Progenitor cell of endocrine pancreas (in vitro differentiated cells): ENCODE results near the gene DDIT3. TPM values are rescaled to one million over a fixed set of nuclear protein-coding genes. Genes with fewer than 3 reads are reported as not detected.

Experiments used
- DNase-seq: peaks from one replicate; pipeline ENCODE4 v3.0.0; 2021; ENCODE audit warnings: low spot score; ENCODE audit not compliant: unreplicated experiment
- H3K27ac Mint-ChIP-seq: 2 replicates; pipeline ENCODE4 v1.8.0; 2021; ENCODE audit warnings: mild to moderate bottlenecking, moderate library complexity, mixed read lengths
- H3K27me3 Mint-ChIP-seq: 2 replicates; pipeline ENCODE4 v1.8.0; 2021; ENCODE audit warnings: mixed read lengths
- H3K36me3 Mint-ChIP-seq: 2 replicates; pipeline ENCODE4 v1.8.0; 2022; ENCODE audit warnings: mixed read lengths; ENCODE audit not compliant: insufficient read depth
- H3K4me1 Mint-ChIP-seq: 2 replicates; pipeline ENCODE4 v1.8.0; 2021; ENCODE audit warnings: low read depth, mixed read lengths
- H3K4me3 Mint-ChIP-seq: 2 replicates; pipeline ENCODE4 v1.8.0; 2021; ENCODE audit warnings: low read depth, mild to moderate bottlenecking, moderate library complexity, mixed read lengths
- H3K9me3 Mint-ChIP-seq: 2 replicates; pipeline ENCODE4 v1.8.0; 2021; ENCODE audit warnings: low read depth, mixed read lengths
- total RNA-seq: library from RNA; stranded (reverse); gene quantifications from 2 replicates; pipeline ENCODE4 v1.2.1, GENCODE V29; 2021
- TF ChIP-seq, protein P1 (sequence below): fragments of 200-600 bp; sonication (generic); IDR thresholded peaks from one replicate; pipeline ENCODE4 v1.5.0; 2021; ENCODE audit warnings: antibody characterized with exemption, mild to moderate bottlenecking; ENCODE audit not compliant: unreplicated experiment

DDIT3 gene
- total RNA-seq, 1 donor from 2014 or later = 15.7 TPM

DNA sequence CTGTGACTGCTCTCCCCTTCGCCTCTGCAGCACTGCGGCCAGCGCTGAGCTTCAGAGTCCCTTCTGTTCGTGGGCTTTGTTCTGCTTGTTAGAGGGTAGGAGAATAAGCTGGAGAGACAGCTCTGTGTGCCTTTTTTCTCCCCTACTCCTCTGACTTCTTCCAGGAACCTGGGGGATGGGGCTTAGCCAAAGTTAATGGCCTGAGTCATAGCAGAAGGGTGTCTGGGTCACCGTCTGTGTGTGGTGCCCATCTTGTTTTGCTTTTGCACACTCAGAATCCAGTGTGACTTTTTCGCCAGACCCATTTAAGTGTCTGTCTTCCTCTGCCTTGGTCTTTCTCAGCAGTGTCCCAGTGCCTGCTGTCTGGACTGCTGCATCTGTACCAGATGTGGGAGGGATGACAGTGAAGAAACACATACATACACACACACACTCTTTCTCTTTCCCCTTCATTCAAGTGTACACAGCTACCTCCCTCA lies 32.6 kb upstream of the DDIT3 start:
- no peak overlapping the region for H3K27ac Mint-ChIP-seq
- H3K4me3 Mint-ChIP-seq = no peak overlapping the region
- TF ChIP-seq, protein P1, sequence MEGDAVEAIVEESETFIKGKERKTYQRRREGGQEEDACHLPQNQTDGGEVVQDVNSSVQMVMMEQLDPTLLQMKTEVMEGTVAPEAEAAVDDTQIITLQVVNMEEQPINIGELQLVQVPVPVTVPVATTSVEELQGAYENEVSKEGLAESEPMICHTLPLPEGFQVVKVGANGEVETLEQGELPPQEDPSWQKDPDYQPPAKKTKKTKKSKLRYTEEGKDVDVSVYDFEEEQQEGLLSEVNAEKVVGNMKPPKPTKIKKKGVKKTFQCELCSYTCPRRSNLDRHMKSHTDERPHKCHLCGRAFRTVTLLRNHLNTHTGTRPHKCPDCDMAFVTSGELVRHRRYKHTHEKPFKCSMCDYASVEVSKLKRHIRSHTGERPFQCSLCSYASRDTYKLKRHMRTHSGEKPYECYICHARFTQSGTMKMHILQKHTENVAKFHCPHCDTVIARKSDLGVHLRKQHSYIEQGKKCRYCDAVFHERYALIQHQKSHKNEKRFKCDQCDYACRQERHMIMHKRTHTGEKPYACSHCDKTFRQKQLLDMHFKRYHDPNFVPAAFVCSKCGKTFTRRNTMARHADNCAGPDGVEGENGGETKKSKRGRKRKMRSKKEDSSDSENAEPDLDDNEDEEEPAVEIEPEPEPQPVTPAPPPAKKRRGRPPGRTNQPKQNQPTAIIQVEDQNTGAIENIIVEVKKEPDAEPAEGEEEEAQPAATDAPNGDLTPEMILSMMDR = no peak
- H3K36me3 Mint-ChIP-seq = no peaks in the 10 kb centered on the region
- no peaks in the 10 kb centered on the region for H3K9me3 Mint-ChIP-seq
- no peak for DNase-seq
- peaks cover 62% of the 10 kb centered on the region for H3K27me3 Mint-ChIP-seq
- H3K4me1 Mint-ChIP-seq = peaks cover 3% of the 10 kb centered on the region

DNA sequence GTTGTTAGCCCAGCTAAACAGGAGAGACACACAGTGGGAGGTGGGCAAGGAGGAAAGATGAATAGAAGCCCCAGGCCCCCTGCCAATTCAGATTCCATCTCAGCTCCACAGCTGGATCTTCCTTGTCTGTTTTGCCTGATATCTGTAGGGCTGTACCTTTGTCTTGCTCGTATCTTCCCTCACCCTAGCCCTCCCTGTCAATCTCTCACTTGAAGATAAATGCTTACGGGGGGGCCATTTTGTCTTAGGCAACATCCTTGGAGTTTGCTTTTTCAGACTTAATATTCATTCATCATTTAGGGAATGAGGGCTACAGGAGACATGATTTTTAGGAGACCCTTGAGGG lies 32.0 kb upstream of the DDIT3 start:
- TF ChIP-seq, protein P1 = no peak
- no peak overlapping the region for H3K27ac Mint-ChIP-seq

DNA sequence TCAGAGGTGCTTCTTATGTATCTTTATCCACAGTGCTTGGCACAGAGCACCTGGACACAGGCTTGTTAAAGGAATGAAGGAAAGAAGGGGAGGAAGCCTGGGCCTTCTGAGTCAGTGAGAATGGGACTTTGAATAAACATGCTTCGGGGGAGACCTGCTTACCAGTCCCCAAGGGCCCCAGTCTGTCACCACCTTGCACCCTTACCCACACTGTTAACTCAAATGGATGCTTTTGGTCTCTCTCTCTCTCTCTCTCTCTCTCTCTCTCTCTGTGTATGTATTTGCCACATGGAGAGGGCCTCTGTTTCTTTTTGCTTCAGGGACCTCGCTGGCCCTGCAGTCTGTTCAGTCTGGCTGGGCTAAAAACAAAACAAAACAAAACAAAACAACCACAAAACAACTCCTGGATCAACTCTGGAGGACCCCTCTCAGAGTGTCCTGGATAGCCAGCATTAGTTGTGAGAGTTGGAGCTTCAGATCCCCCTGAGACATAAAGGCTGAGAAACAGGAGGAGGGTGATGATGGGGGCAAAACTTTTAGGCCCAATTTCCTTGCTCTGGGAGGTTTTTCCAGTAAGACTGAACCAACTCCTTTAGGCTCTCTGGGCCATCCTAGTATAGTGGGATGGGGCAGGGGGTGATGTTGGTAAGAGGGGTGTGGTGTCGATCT lies 31.5 kb upstream of the DDIT3 start:
- H3K9me3 Mint-ChIP-seq = no peaks in the 10 kb centered on the region
- peaks cover 70% of the 10 kb centered on the region for H3K27me3 Mint-ChIP-seq
- H3K36me3 Mint-ChIP-seq = no peaks in the 10 kb centered on the region
- H3K4me1 Mint-ChIP-seq = peaks cover 5% of the 10 kb centered on the region
- no peak for DNase-seq
- H3K27ac Mint-ChIP-seq = no peak overlapping the region
- TF ChIP-seq, protein P1 = no peak
- no peak overlapping the region for H3K4me3 Mint-ChIP-seq

More for the DNA sequence above, 32.0 kb upstream of the DDIT3 start:
- H3K4me1 Mint-ChIP-seq = peaks cover 4% of the 10 kb centered on the region
- peaks cover 68% of the 10 kb centered on the region for H3K27me3 Mint-ChIP-seq
- DNase-seq = no peak
- no peaks in the 10 kb centered on the region for H3K9me3 Mint-ChIP-seq
- no peak overlapping the region for H3K4me3 Mint-ChIP-seq
- H3K36me3 Mint-ChIP-seq = no peaks in the 10 kb centered on the region

DNA sequence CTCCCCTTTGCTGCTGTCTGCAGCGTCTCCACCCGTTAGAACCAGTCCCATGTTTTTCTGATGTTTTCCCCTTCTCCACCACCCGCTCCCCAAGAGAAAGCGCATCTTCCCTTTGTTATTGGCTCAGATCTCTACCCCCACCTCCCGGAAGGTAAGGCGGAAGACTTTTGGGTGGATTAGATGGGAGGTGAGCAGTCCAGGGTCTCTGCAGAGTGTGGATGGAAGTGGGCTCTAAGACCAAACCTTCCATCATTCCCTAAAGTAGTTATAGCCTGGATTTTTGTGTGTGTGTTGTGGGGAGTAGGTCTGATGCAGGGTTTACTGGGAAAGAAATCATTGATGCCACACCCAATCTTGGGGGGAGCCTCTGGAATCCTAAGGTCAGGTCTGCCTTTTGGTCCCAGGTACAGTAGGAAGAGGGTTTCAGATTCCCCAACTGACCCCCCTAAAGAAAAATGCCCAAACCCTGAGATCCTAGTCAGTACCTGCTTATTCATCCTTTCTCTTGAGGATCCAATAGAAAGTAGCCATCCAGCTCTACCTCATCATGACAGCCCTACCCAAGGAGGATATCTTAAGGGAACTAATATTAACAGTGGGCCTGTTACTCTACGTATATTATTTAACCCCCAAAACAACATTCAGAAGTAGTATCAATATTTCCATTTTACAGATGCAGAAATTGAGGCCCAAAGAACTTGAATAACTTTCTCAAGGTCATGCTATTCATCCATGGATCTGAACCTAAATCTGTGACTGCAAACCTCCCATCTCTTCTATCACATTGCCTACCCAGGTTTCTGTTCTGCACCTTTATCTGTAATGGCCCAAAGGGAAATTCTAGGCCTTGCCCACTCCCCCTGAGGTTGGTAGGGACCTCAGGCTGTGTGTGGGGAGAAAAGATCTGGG lies 30.6 kb upstream of the DDIT3 start:
- no peak overlapping the region for H3K27ac Mint-ChIP-seq
- H3K4me3 Mint-ChIP-seq = peak overlapping the region; percentile 66
- TF ChIP-seq, protein P1 = no peak
- no peaks in the 10 kb centered on the region for H3K36me3 Mint-ChIP-seq
- no peak for DNase-seq
- no peaks in the 10 kb centered on the region for H3K9me3 Mint-ChIP-seq
- peaks cover 70% of the 10 kb centered on the region for H3K27me3 Mint-ChIP-seq
- H3K4me1 Mint-ChIP-seq = peaks cover 10% of the 10 kb centered on the region

DNA sequence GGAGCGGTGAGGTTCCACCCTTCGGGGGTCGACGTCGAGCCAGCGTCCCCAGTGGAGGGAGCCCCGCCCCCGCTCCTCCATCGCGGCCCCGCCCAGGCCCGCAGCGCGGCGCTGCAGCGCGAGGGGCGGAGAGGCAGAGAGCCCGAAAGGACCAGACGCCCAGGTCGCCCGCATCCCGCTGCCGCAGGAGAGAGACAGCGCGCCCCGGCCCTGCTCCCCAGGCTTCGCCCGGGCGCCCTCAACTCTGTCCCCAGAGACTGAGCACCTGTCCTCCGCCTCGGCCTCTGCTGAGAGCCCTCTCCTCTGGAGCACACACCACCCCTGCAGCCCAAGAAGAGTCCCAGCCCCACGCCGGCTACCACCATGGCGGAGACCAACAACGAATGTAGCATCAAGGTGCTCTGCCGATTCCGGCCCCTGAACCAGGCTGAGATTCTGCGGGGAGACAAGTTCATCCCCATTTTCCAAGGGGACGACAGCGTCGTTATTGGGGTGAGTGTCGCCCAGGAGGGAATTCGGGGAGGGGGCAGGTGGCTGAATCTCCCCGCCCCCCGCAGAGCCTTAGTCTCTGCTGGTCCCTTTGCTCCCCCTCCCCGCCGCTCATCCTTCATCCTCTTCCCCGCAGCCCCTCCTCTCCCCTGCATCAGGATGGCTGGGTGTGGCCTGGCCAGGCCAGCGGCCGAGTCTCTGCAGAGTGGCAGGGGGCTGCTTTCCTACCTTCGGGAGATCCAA lies 29.8 kb upstream of the DDIT3 start, which contains the start of gene KIF5A:
Gene KIF5A (plus strand): TSS at position 136 of the 732 bp plus-strand sequence. CDS start 228 bp downstream, at position 364.
- Mint-ChIP-seq H3K27me3 (peaks cover 70% of the 10 kb centered on the region), H3K27ac (no peak within 1 kb of the TSS)

More for the DNA sequence above, 29.8 kb upstream of the DDIT3 start, which contains the start of gene KIF5A:
- H3K4me3 Mint-ChIP-seq = peak within 1 kb of the TSS; percentile 66
- H3K9me3 Mint-ChIP-seq = no peaks in the 10 kb centered on the region
- DNase-seq = peak; percentile 34
- H3K4me1 Mint-ChIP-seq = peaks cover 16% of the 10 kb centered on the region
- TF ChIP-seq, protein P1 = no peak
- H3K36me3 Mint-ChIP-seq = no peaks in the 10 kb centered on the region
